ENCODE results near the gene CPEB1.

DNA sequence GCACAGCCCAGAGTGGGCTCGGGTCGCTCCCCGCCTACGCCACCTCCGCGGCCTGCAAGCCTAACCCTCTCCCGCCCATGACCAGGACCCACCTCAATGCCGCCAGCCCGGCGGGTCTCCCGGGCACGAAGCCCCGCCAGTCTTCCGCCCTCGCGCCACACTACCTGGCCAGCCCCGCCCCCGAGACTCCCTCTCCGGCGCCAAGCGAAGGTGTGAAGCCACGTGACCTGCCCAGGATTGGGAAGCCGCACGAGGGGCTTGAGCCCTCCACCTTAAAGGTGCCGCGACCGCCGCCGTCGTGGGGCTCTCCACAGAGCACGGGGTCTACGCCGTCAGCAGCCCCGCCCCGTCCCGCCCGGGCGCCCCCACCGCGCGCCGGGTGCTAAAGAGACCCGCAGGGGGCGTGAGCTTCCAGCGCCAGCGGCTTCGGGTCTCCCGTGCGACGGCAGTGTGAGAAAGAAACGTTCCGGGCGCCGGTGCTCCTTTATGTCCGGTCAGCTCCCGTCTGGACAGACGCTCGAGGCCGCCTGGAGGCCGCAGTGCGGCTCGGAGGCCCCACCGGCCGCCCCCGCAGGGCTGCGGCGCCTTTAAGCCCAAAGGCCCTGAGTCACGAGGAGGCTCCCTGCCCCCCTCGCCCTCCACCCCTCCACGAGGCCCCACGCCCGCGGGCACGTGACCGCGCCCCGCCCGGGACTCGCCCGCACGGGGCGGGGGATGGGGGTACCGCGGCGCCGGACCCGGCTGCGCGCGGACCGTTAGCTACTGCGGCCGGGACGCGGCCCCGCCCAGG lies at the start of gene CPEB1:
- 0 out of 2 replicates have a peak, but pooled peaks have one; percentile 12 for TF ChIP-seq GATA3 (IDR thresholded peaks at IDR 0.05; ENCODE audit: borderline replicate concordance)
- TF ChIP-seq, protein P1, sequence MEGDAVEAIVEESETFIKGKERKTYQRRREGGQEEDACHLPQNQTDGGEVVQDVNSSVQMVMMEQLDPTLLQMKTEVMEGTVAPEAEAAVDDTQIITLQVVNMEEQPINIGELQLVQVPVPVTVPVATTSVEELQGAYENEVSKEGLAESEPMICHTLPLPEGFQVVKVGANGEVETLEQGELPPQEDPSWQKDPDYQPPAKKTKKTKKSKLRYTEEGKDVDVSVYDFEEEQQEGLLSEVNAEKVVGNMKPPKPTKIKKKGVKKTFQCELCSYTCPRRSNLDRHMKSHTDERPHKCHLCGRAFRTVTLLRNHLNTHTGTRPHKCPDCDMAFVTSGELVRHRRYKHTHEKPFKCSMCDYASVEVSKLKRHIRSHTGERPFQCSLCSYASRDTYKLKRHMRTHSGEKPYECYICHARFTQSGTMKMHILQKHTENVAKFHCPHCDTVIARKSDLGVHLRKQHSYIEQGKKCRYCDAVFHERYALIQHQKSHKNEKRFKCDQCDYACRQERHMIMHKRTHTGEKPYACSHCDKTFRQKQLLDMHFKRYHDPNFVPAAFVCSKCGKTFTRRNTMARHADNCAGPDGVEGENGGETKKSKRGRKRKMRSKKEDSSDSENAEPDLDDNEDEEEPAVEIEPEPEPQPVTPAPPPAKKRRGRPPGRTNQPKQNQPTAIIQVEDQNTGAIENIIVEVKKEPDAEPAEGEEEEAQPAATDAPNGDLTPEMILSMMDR (IDR thresholded peaks at IDR 0.05) = peak; percentile 35; the same call in 2 of the 3 replicates
- TF ChIP-seq KDM5A (IDR thresholded peaks at IDR 0.05) = no peak
- no peak for TF ChIP-seq ESRRA (IDR thresholded peaks at IDR 0.05; ENCODE audit: borderline replicate concordance, low read length)
- no peak for TF ChIP-seq CEBPB (IDR thresholded peaks at IDR 0.05)
- TF ChIP-seq EP300 (IDR thresholded peaks at IDR 0.05) = no peak
- TF ChIP-seq, protein P2, sequence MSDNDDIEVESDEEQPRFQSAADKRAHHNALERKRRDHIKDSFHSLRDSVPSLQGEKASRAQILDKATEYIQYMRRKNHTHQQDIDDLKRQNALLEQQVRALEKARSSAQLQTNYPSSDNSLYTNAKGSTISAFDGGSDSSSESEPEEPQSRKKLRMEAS (IDR thresholded peaks at IDR 0.05) = peak; percentile 85
- TF ChIP-seq JUN (IDR thresholded peaks at IDR 0.05) = peak in 1 of 2 experiments; percentile 38; a peak in 1 of 5 replicates
- no peak for TF ChIP-seq NFE2L2 (conservative IDR thresholded peaks at IDR 0.05; ENCODE audit: low read length)
- no peak for TF ChIP-seq CHD2 (IDR thresholded peaks at IDR 0.05; ENCODE audit: low read length, partially characterized antibody)
- TF ChIP-seq, protein P3, sequence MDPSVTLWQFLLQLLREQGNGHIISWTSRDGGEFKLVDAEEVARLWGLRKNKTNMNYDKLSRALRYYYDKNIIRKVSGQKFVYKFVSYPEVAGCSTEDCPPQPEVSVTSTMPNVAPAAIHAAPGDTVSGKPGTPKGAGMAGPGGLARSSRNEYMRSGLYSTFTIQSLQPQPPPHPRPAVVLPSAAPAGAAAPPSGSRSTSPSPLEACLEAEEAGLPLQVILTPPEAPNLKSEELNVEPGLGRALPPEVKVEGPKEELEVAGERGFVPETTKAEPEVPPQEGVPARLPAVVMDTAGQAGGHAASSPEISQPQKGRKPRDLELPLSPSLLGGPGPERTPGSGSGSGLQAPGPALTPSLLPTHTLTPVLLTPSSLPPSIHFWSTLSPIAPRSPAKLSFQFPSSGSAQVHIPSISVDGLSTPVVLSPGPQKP (IDR thresholded peaks at IDR 0.05; ENCODE audit: low read depth, low read length) = no peak
- no peak for TF ChIP-seq POLR2A (IDR thresholded peaks at IDR 0.05; ENCODE audit: low read length)

All from A549 (cell line).